IMR-90 (cell line): ENCODE results near the gene ABCG8. TPM values are rescaled to one million over a fixed set of nuclear protein-coding genes. Genes with fewer than 3 reads are reported as not detected.

Experiments
- ATAC-seq: fragments of 200-7000 bp; cut with Tn5 transposase; 2 replicates; pipeline ENCODE4 v1.9.1; 2020; ENCODE audit warnings: low read depth, mild to moderate bottlenecking, moderate library complexity
- BruUV-seq: library from RNA; stranded (reverse); fragments of 400-500 nt; replicated peaks from 2 replicates; lab custom pipeline; 2021; lab: Mats Ljungman, UMichigan
- CTCF ChIA-PET: fragments of 300-600 bp; formaldehyde crosslinking; extraction: SDS; loops from one replicate; lab custom pipeline; 2021; ENCODE audit warnings: antibody characterized with exemption; lab: Yijun Ruan, JAX
- POLR2A ChIA-PET: fragments of 300-600 bp; sonication (Branson Sonifier 250); formaldehyde crosslinking; loops from one replicate; lab custom pipeline; 2022; ENCODE audit warnings: antibody characterized with exemption; ENCODE audit not compliant: unreplicated experiment; lab: Charles Lee
- DNase-seq: peaks from one replicate; pipeline ENCODE4 v3.0.0; 2013
- H2AFZ ChIP-seq: replicated peaks from 2 replicates; pipeline ENCODE3; 2013; ENCODE audit warnings: low read length, mild to moderate bottlenecking; ENCODE audit not compliant: poor library complexity
- H2AK5ac ChIP-seq: 2 replicates; pipeline ENCODE4 v1.6.1; 2013; ENCODE audit warnings: low read depth, low read length, inconsistent platforms
- H2AK9ac ChIP-seq: replicated peaks from 2 replicates; pipeline ENCODE3; 2013; ENCODE audit warnings: mild to moderate bottlenecking, low read depth, low read length, moderate library complexity; ENCODE audit not compliant: poor library complexity
- H2BK120ac ChIP-seq: 2 replicates; pipeline ENCODE4 v1.6.1; 2013; ENCODE audit warnings: low read depth, low read length, inconsistent platforms
- H2BK15ac ChIP-seq: 3 replicates; pipeline ENCODE4 v1.6.1; 2013; ENCODE audit warnings: low read depth, low read length, inconsistent platforms
- H2BK20ac ChIP-seq: 2 replicates; pipeline ENCODE4 v1.6.1; 2013; ENCODE audit warnings: low read depth, mild to moderate bottlenecking, inconsistent platforms, low read length, moderate library complexity
- H2BK5ac ChIP-seq: 2 replicates; pipeline ENCODE4 v1.6.1; 2013; ENCODE audit warnings: mild to moderate bottlenecking, low read depth, low read length, inconsistent platforms; ENCODE audit not compliant: poor library complexity, severe bottlenecking
- H3K14ac ChIP-seq: replicated peaks from 2 replicates; pipeline ENCODE4 v1.6.1; 2013; ENCODE audit warnings: low read depth, low read length, inconsistent platforms
- H3K18ac ChIP-seq: 2 replicates; pipeline ENCODE4 v1.6.1; 2013; ENCODE audit warnings: low read depth, low read length, control low read depth
- H3K23ac ChIP-seq: 2 replicates; pipeline ENCODE4 v1.6.1; 2013; ENCODE audit warnings: low read depth, low read length, inconsistent platforms
- H3K27ac ChIP-seq: 2 replicates; pipeline ENCODE4 v1.5.1; 2013; ENCODE audit warnings: mild to moderate bottlenecking, control low read depth, low read length; ENCODE audit not compliant: insufficient read depth
- H3K27me3 ChIP-seq: 2 replicates; pipeline ENCODE4 v1.6.1; 2013; ENCODE audit warnings: low read length; ENCODE audit not compliant: control insufficient read depth, insufficient read depth
- H3K36me3 ChIP-seq: 2 replicates; pipeline ENCODE4 v1.6.1; 2013; ENCODE audit warnings: low read length, mixed read lengths; ENCODE audit not compliant: control insufficient read depth, insufficient read depth
- H3K4ac ChIP-seq: 2 replicates; pipeline ENCODE4 v1.6.1; 2013; ENCODE audit warnings: low read depth, low read length, inconsistent platforms
- H3K4me1 ChIP-seq: 2 replicates; pipeline ENCODE4 v1.6.1; 2013; ENCODE audit warnings: low read length, mixed read lengths; ENCODE audit not compliant: control insufficient read depth, insufficient read depth
- H3K4me2 ChIP-seq: 2 replicates; pipeline ENCODE4 v1.6.1; 2013; ENCODE audit warnings: low read depth, mild to moderate bottlenecking, control low read depth, low read length, moderate library complexity
- H3K4me3 ChIP-seq: 2 replicates; pipeline ENCODE4 v1.5.1; 2013; ENCODE audit warnings: low read depth, mild to moderate bottlenecking, control low read depth, low read length, moderate library complexity; ENCODE audit not compliant: insufficient read depth
- H3K56ac ChIP-seq: 2 replicates; pipeline ENCODE4 v1.6.1; 2013; ENCODE audit warnings: low read length, inconsistent platforms; ENCODE audit not compliant: insufficient read depth; ENCODE audit errors: extremely low read depth
- H3K79me1 ChIP-seq, 2 experiments: 2 replicates each; pipeline ENCODE4 v1.6.1; 2013; ENCODE audit warnings: low read length in 2 of 2, inconsistent platforms in 1 of 2, low read depth in 1 of 2
- H3K9ac ChIP-seq: 2 replicates; pipeline ENCODE4 v1.6.1; 2013; ENCODE audit warnings: low read depth, low read length, control low read depth
- H3K9me1 ChIP-seq: 2 replicates; pipeline ENCODE4 v1.6.1; 2013; ENCODE audit warnings: low read length, inconsistent platforms; ENCODE audit not compliant: insufficient read depth
- H3K9me3 ChIP-seq: 2 replicates; pipeline ENCODE4 v1.6.1; 2013; ENCODE audit warnings: low read length; ENCODE audit not compliant: control insufficient read depth, insufficient read depth
- H4K20me1 ChIP-seq: 2 replicates; pipeline ENCODE4 v1.6.1; 2013; ENCODE audit warnings: low read length, inconsistent platforms; ENCODE audit not compliant: insufficient read depth
- H4K5ac ChIP-seq: 2 replicates; pipeline ENCODE4 v1.6.1; 2013; ENCODE audit warnings: mild to moderate bottlenecking, low read depth, low read length, control low read depth
- H4K8ac ChIP-seq, 2 experiments: 2 replicates each; pipeline ENCODE4 v1.6.1; 2013; ENCODE audit warnings: low read depth in 2 of 2, low read length in 2 of 2, control low read depth in 1 of 2, inconsistent platforms in 1 of 2
- H4K91ac ChIP-seq: 2 replicates; pipeline ENCODE4 v1.6.1; 2013; ENCODE audit warnings: low read depth, low read length, inconsistent platforms; ENCODE audit not compliant: insufficient read depth
- BHLHE40 ChIP-seq: fragments of 150-350 bp; IDR thresholded peaks from 2 replicates; pipeline ENCODE4 v1.6.1; 2016; ENCODE audit warnings: mild to moderate bottlenecking, low read depth, low read length
- CHD1 ChIP-seq: IDR thresholded peaks from 2 replicates; pipeline ENCODE4 v1.6.1; 2012; ENCODE audit warnings: low read depth, low read length, improper control_type of control experiment
- CTCF ChIP-seq: conservative IDR thresholded peaks from 2 replicates; pipeline ENCODE4 v1.5.1; 2012; ENCODE audit warnings: mild to moderate bottlenecking, low read depth, low read length, improper control_type of control experiment
- FOS ChIP-seq: fragments of 150-350 bp; IDR thresholded peaks from 2 replicates; pipeline ENCODE4 v1.6.1; 2016; ENCODE audit warnings: low read depth, low read length
- MAZ ChIP-seq: IDR thresholded peaks from 2 replicates; pipeline ENCODE4 v1.6.1; 2012; ENCODE audit warnings: low read depth, mild to moderate bottlenecking, low read length, improper control_type of control experiment, moderate library complexity, borderline replicate concordance
- MXI1 ChIP-seq: IDR thresholded peaks from 2 replicates; pipeline ENCODE4 v1.6.1; 2012; ENCODE audit warnings: low read depth, mild to moderate bottlenecking, low read length, moderate library complexity, borderline replicate concordance
- RAD21 ChIP-seq: IDR thresholded peaks from 2 replicates; pipeline ENCODE4 v1.6.1; 2012; ENCODE audit warnings: low read length, improper control_type of control experiment
- RFX5 ChIP-seq: IDR thresholded peaks from 2 replicates; pipeline ENCODE4 v1.8.0; 2012; ENCODE audit warnings: low read depth, mild to moderate bottlenecking, low read length, moderate library complexity
- SMC3 ChIP-seq: fragments of 150-350 bp; IDR thresholded peaks from 2 replicates; pipeline ENCODE4 v1.6.1; 2016; ENCODE audit warnings: low read depth, mild to moderate bottlenecking, antibody characterized with exemption, low read length, moderate library complexity
- USF2 ChIP-seq: fragments of 150-350 bp; IDR thresholded peaks from 2 replicates; pipeline ENCODE4 v1.6.1; 2017; ENCODE audit warnings: mild to moderate bottlenecking, antibody characterized with exemption, low read length, low read depth
- WGBS, 2 experiments: methylation state at CpG; one replicate each; pipeline versions ENCODE4 v1.1.5 to v1.1.7; 2013; ENCODE audit warnings: missing lambda C conversion rate in 2 of 2; ENCODE audit not compliant: insufficient read length in 1 of 2; ENCODE audit errors: extremely low coverage in 2 of 2; 5-methylcytosine and 5-hydroxymethylcytosine counted together
- dilution Hi-C: fragments of 300-500 bp; cut with HindIII; formaldehyde crosslinking; loops from one replicate; pipeline ENCODE4 v1.14.3; 2018; ENCODE audit warnings: low sequenced_read_pairs; ENCODE audit not compliant: unreplicated experiment
- in situ Hi-C: fragments of 300-500 bp; cut with MboI; formaldehyde crosslinking; loops from 3 replicates; pipeline ENCODE4 v1.14.3; 2019; ENCODE audit warnings: low sequenced_read_pairs, inconsistent platforms, mixed read lengths
- intact Hi-C: fragments of 100-400 bp; cut with micrococcal nuclease; formaldehyde crosslinking; loops from 2 replicates; pipeline ENCODE4 v1.10.0; 2022
- polyA plus RNA-seq, 3 experiments: library from polyadenylated mRNA; depleted of rRNA; stranded (reverse); fragments of >200 nt; gene quantifications; 2 replicates each; pipeline ENCODE4 v1.2.3, GENCODE V29; 2012; ENCODE audit warnings: low replicate concordance in 1 of 3
- total RNA-seq: library from RNA; depleted of rRNA; stranded (reverse); fragments of >200 nt; gene quantifications from 2 replicates; pipeline ENCODE4 v1.2.3, GENCODE V29; 2012

The ABCG8 gene
- total and polyA plus RNA-seq, 2 of the 4 experiments (the other 2 are of a cell fraction): not detected

GRCh38 chr2:43851011-43851980 lies 12.5 kb downstream of the ABCG8 start (continued):
- no peak for TF ChIP-seq CHD1

GRCh38 chr2:43852196-43852730 lies 13.5 kb downstream of the ABCG8 start:
- CTCF ChIA-PET: no interaction called here
- no peak overlapping the region for H3K4me2 ChIP-seq
- H3K36me3 ChIP-seq: no peaks in the 10 kb centered on the region
- H2AFZ ChIP-seq: no peak overlapping the region
- H3K27ac ChIP-seq: no peak overlapping the region
- POLR2A ChIA-PET: no interaction called here
- intact Hi-C loops: no loop called here
- H4K5ac ChIP-seq: no peak overlapping the region
- H3K4me1 ChIP-seq: no peaks in the 10 kb centered on the region
- H2BK5ac ChIP-seq: no peak overlapping the region
- H3K14ac ChIP-seq: no peak overlapping the region
- no peak overlapping the region for H2BK120ac ChIP-seq
- BruUV-seq: no TSS peak
- no peak for ATAC-seq
- H2BK20ac ChIP-seq: no peak overlapping the region
- H3K23ac ChIP-seq: no peak overlapping the region
- H3K4me3 ChIP-seq: no peak overlapping the region
- H2AK5ac ChIP-seq: no peak overlapping the region
- H3K56ac ChIP-seq: no peak overlapping the region
- H3K18ac ChIP-seq: no peak overlapping the region
- H3K79me1 ChIP-seq: no peaks in the 10 kb centered on the region
- dilution Hi-C loops: no loop called here
- no peak overlapping the region for H3K9ac ChIP-seq
- no peaks in the 10 kb centered on the region for H3K9me1 ChIP-seq
- no peaks in the 10 kb centered on the region for H4K20me1 ChIP-seq
- DNase-seq: no peak
- in situ Hi-C loops: no loop called here
- H2BK15ac ChIP-seq: no peak overlapping the region
- H4K8ac ChIP-seq: no peak overlapping the region
- 67% methylated on average over 1 of the region's 21 CpGs; no CpG with 5 or more reads in 1 of the 2 experiments for WGBS, 2 experiments
- no peak overlapping the region for H2AK9ac ChIP-seq
- no peak overlapping the region for H3K4ac ChIP-seq
- TF ChIP-seq BHLHE40 (no peak), SMC3 (no peak), FOS (no peak), MAZ (no peak), MXI1 (no peak), USF2 (no peak), RAD21 (no peak), CHD1 (no peak), CTCF (no peak), RFX5 (no peak)
- no peak overlapping the region for H4K91ac ChIP-seq
- peaks cover 39% of the 10 kb centered on the region for H3K27me3 ChIP-seq
- H3K9me3 ChIP-seq: no peaks in the 10 kb centered on the region
